NCI-H748 (cell line): Measurements from ENCODE around the gene PRTG.
"Not testable (repeated sequence)": the region's sequence is repeated elsewhere in the genome, so short reads cannot be mapped to it uniquely, and the experiment has no call there.

Experiments
- DNase-seq: peaks from one replicate; lab custom pipeline; 2025; ENCODE audit not compliant: unreplicated experiment; lab: John Stamatoyannopoulos, UW

The PRTG gene

GRCh38 chr15:55742927-55743728, at the start of gene PRTG:
Gene PRTG, minus strand, starts transcription at chr15:55743152. Its CDS starts 221 bp downstream, at chr15:55742931.
- peak; percentile 67 for DNase-seq

- peak; percentile 1 for DNase-seq
These were observed 48.8 kb upstream of the PRTG start for GRCh38 chr15:55791551-55792400.

GRCh38 chr15:55789066-55789660, 46.2 kb upstream of the PRTG start:
- DNase-seq: peak; percentile 3

- no peak for DNase-seq
These were observed 43.4 kb upstream of the PRTG start for GRCh38 chr15:55786341-55786740.

GRCh38 chr15:55785593-55785992, 42.6 kb upstream of the PRTG start:
- not testable (repeated sequence) for DNase-seq

- DNase-seq: no peak
These were observed 41.3 kb upstream of the PRTG start for GRCh38 chr15:55784286-55784685.

GRCh38 chr15:55782901-55783300, 39.9 kb upstream of the PRTG start:
- no peak for DNase-seq

- DNase-seq: no peak
These were observed 37.3 kb upstream of the PRTG start for GRCh38 chr15:55780292-55780691.

- no peak for DNase-seq
These were observed 36.0 kb upstream of the PRTG start for GRCh38 chr15:55778932-55779331.

- no peak for DNase-seq
These were observed 32.4 kb upstream of the PRTG start for GRCh38 chr15:55775316-55775715.

GRCh38 chr15:55774113-55774970, 31.4 kb upstream of the PRTG start:
- peak; percentile 10 for DNase-seq

GRCh38 chr15:55770806-55771205, 27.9 kb upstream of the PRTG start:
- DNase-seq: no peak

GRCh38 chr15:55770261-55770660, 27.3 kb upstream of the PRTG start:
- DNase-seq: no peak

GRCh38 chr15:55768670-55769185, 25.8 kb upstream of the PRTG start:
- no peak for DNase-seq

GRCh38 chr15:55766676-55767075, 23.7 kb upstream of the PRTG start:
- no peak for DNase-seq

GRCh38 chr15:55764398-55764797, 21.4 kb upstream of the PRTG start:
- DNase-seq: no peak

- no peak for DNase-seq
These were observed 15.6 kb upstream of the PRTG start for GRCh38 chr15:55758580-55758986.

- DNase-seq: not testable (repeated sequence)
These were observed 10.5 kb upstream of the PRTG start for GRCh38 chr15:55753433-55753832.

GRCh38 chr15:55750706-55751105, 7.8 kb upstream of the PRTG start:
- DNase-seq: no peak
